GM23338 (cell line): Measurements from ENCODE around the gene TDRD7.

Experiments
- CREB1 ChIP-seq: fragments of 250-450 bp; sonication (Bioruptor Pico); IDR thresholded peaks from 2 replicates; pipeline ENCODE4 v1.5.0; 2020; ENCODE audit warnings: low read depth, mild to moderate bottlenecking, moderate library complexity
- CTCF ChIP-seq, 2 experiments: fragments of 200-600 bp in 1 of 2; sonication (generic) in 1 of 2; conservative IDR thresholded peaks; 2 replicates each; pipeline versions ENCODE4 v1.5.1 to v1.6.1; 2016 to 2017; ENCODE audit warnings: antibody characterized with exemption in 2 of 2, low read depth in 2 of 2, mild to moderate bottlenecking in 2 of 2, moderate library complexity in 1 of 2
- EZH2 ChIP-seq: fragments of 200-600 bp; sonication (generic); IDR thresholded peaks from one replicate; pipeline ENCODE4 v1.8.0; 2017; ENCODE audit warnings: antibody characterized with exemption, mild to moderate bottlenecking, low read depth; ENCODE audit not compliant: unreplicated experiment
- EZH2phosphoT487 ChIP-seq: fragments of 200-600 bp; sonication (generic); IDR thresholded peaks from one replicate; pipeline ENCODE4 v1.8.1; 2018; ENCODE audit warnings: antibody characterized with exemption; ENCODE audit not compliant: unreplicated experiment
- JUNB ChIP-seq: IDR thresholded peaks from one replicate; pipeline ENCODE4 v1.6.1; 2016; ENCODE audit warnings: antibody characterized with exemption; ENCODE audit not compliant: unreplicated experiment
- POLR2AphosphoS5 ChIP-seq: IDR thresholded peaks from 2 replicates; pipeline ENCODE4 v1.6.1; 2016; ENCODE audit warnings: antibody characterized with exemption, low read depth
- REST ChIP-seq: IDR thresholded peaks from one replicate; pipeline ENCODE4 v1.6.1; 2018; ENCODE audit warnings: antibody characterized with exemption; ENCODE audit not compliant: unreplicated experiment
- ZNF114 ChIP-seq: fragments of 250-450 bp; sonication (Bioruptor Pico); IDR thresholded peaks from 2 replicates; pipeline ENCODE4 v1.5.0; 2020; ENCODE audit warnings: mild to moderate bottlenecking, moderate library complexity
- ZNF331 ChIP-seq: fragments of 250-450 bp; sonication (Bioruptor Pico); IDR thresholded peaks from 2 replicates; pipeline ENCODE4 v1.5.0; 2020; ENCODE audit warnings: low read depth, mild to moderate bottlenecking, moderate library complexity

GRCh38 chr9:97525451-97525850, 113.6 kb downstream of the TDRD7 start:
- TF ChIP-seq CTCF (conservative IDR thresholded peaks at IDR 0.05; ENCODE audit: low read depth in 2 of 2) (no peak), EZH2 (no peak), POLR2AphosphoS5 (no peak), JUNB (no peak), CREB1 (CRISPR knock-in tag) (no peak), EZH2phosphoT487 (no peak), REST (no peak), ZNF114 (CRISPR knock-in tag) (no peak), ZNF331 (CRISPR knock-in tag) (no peak)
